GM10266 (cell line): Measurements from ENCODE around the gene GRPEL2.

Source experiments
- DNase-seq: peaks from one replicate; pipeline ENCODE4 v3.0.0; 2012; ENCODE audit errors: extremely low spot score
- CTCF ChIP-seq: IDR thresholded peaks from 2 replicates; pipeline ENCODE4 v1.5.1; 2012; ENCODE audit warnings: mild to moderate bottlenecking, low read depth; ENCODE audit not compliant: control insufficient read depth, insufficient read depth; ENCODE audit errors: missing control alignments

Gene GRPEL2, protein sequence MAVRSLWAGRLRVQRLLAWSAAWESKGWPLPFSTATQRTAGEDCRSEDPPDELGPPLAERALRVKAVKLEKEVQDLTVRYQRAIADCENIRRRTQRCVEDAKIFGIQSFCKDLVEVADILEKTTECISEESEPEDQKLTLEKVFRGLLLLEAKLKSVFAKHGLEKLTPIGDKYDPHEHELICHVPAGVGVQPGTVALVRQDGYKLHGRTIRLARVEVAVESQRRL

DNA sequence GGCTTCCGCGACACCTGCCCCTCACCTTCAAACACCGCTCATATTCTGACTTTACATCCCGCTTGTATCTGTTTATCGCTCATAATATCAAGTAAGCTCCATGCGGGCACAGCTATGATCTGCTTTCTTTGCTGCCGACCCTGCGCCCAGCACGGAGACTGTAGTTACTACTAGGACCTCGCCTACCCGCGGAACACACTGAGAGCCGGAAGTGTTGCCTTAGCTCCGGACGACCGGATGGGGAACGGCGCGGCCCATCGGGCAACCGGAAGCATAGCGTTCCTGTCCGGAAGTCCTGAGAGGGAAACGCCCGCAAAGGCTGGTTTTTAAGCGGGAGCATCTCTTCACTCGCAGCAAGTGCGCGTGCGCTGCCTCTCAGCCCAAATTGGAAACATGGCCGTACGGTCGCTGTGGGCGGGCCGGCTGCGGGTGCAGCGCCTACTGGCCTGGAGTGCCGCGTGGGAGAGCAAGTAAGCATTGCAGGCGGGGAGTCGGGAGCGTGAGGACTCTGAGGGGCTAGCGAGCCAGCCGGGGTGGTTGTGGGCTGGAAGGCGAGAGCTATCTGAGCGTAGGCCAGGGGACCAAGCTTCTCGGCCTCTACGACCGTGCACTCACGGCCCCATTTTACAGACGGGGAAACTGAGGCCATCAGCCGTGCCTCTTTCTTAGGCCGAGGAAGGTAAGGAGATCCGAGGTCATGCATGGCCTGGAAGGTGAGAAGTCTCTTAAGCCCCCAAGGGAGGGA lies at the start of gene GRPEL2:
Gene GRPEL2, plus strand, starts transcription at position 353 of the 745 bp plus-strand sequence. Its CDS starts 41 bp downstream, at position 394.
- DNase-seq, result peak; percentile 90
- no peak for TF ChIP-seq CTCF

DNA sequence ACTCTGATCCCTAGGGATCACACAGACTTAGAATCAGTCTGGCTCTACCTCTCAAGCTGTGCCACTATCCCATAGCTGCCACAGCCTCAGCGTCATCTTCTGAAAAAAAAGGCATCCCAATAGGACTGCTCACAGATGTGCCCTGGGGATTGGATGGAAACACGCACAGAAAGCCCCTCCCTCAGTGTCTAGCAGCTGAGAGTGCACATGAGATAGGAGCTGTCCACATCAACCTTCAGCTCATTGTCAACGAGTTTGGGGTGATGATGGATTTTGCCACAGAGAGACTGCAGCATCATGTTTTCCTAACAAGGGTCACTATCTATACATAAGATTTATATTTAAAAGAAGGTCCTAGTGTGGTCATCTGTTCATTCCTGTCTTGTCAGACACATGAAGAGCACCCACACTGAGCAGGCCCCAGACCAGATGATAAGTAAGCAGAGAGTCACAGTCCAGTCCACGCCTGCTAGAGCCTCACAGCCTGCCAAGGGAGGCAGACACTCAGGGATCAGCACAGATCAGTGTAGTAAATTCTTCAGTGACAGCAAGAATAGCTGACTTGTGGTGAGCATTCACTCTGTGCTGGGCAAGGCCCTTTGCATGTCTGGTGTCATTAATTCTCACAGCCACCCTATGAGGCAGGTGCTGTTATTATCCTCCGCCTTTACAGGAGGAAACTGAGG lies 47.8 kb upstream of the GRPEL2 start:
- DNase-seq, result no peak
- TF ChIP-seq CTCF, result no peak

- no peak for DNase-seq
- no peak for TF ChIP-seq CTCF
Observed at GRCh38 chr5:149298163-149298562, 47.1 kb upstream of the GRPEL2 start.

- DNase-seq, result no peak
- TF ChIP-seq CTCF, result no peak
Observed at GRCh38 chr5:149298842-149299404, 46.4 kb upstream of the GRPEL2 start.

- no peak for TF ChIP-seq CTCF
- DNase-seq, result no peak
Observed at GRCh38 chr5:149299451-149300054, 45.7 kb upstream of the GRPEL2 start.

- DNase-seq, result no peak
- no peak for TF ChIP-seq CTCF
Observed at GRCh38 chr5:149300441-149300840, 44.9 kb upstream of the GRPEL2 start.
